Left cardiac atrium (tissue), 4 donors: ENCODE data around the gene GMPR. TPM values are rescaled to one million over a fixed set of nuclear protein-coding genes. Genes with fewer than 3 reads are reported as not detected.
A peak's percentile ranks its signal among the peaks of the same experiment; 100 is the strongest.
"Not testable (repeated sequence)": the region's sequence is repeated elsewhere in the genome, so short reads cannot be mapped to it uniquely, and the experiment has no call there.

ENCODE experiments used
- ATAC-seq, 2 donors: fragments of 200-7000 bp; cut with Tn5 transposase; one replicate each; pipeline ENCODE4 v1.9.1; 2020; ENCODE audit warnings: mild to moderate bottlenecking in 2 of 2, moderate library complexity in 2 of 2
- DNase-seq: peaks from one replicate; pipeline ENCODE4 v3.0.0-alpha.2; 2020
- intact Hi-C, 2 donors: fragments of 100-400 bp; cut with DNase I; formaldehyde crosslinking; loops; one replicate each; pipeline versions ENCODE4 v1.14.1 to v1.15.1; 2022 to 2023
- total RNA-seq, 2 donors: library from RNA; stranded (reverse); fragmentation: NEBNext Ultra II Directional; extraction: Animal tissue kit (Norgen Biotek cat#: 25700); gene quantifications; one replicate each; pipeline ENCODE4 v1.2.1, GENCODE V29; 2021
- donor health status: DM: no; HTN: yes; CAD: no.
- donor health status: DM: no; HTN: yes; CAD: no; lungs with severe emphysema.
- donor health status: DM: yes; HTN: yes; CAD: no.
- donor health status: Dilated cardiomyopathy.

Gene GMPR
- total RNA-seq, 2 donors from 2014 or later, result 58.8 to 65.2 TPM

DNA sequence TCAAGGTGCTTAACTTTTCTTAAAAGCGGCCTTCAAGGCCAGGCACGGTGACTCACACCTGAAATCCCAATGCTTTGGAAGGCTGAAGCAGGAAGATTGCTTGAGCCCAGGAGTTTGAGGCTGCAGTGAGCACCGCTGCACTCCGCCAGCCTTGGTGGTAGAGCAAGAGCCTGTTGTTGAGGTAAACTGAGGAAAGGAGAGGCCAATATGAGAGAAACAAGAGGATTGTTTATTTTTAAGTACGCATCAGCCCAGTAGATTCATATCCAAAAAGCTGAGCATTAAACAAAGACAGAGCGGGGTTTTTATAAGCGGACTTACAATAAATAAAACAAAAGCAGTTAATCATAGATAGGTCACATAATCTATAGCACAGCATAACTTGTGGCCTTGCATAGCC is 15.0 kb upstream of the GMPR start:
- intact Hi-C loops, result no loop called here
- no peak for DNase-seq
- no peak for ATAC-seq

DNA sequence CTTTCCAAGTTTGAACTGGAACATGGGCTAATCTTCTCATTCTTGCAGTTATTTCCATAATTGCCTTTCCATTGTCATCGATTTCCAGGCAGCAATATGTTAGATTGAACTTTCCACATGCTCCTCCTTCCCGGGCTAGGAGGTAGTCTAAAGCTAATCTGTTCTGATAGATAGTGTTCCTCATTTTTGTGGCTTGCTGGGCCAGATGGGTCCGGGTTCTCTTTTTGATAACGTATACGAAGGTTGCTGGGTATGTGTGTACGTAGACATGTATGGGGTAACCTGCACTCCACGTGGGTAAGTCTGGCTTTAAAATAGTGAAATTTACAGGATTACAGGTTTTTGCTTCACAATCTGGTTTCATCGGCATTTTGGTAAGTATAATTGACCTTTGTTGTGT is 14.0 kb upstream of the GMPR start:
- intact Hi-C loops, result no loop called here
- ATAC-seq (no peak), DNase-seq (no peak)

DNA sequence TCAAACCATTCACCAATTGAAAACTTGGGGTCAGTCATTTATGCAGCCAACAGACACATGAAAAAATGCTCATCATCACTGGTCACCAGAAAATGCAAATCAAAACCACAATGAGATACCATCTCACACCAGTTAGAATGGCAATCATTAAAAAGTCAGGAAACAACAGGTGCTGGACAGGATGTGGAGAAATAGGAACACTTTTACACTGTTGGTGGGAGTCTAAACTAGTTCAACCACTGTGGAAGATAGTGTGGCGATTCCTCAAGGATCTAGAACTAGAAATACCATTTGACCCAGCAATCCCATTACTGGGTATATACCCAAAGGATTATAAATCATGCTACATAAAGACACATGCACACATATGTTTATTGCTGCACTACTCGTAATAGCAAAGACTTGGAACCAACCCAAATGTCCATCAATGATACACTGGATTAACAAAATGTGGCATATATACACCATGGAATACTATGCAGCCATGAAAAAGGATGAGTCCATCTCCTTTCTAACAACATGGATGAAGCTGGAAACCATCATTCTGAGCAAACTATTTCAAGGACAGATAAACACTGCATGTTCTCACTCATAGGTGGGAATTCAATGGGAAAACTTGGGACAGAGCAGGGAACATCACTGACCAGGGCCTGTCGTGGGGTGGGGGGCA is 13.2 kb upstream of the GMPR start:
- ATAC-seq, DNase-seq, intact Hi-C loops: not testable (repeated sequence)

DNA sequence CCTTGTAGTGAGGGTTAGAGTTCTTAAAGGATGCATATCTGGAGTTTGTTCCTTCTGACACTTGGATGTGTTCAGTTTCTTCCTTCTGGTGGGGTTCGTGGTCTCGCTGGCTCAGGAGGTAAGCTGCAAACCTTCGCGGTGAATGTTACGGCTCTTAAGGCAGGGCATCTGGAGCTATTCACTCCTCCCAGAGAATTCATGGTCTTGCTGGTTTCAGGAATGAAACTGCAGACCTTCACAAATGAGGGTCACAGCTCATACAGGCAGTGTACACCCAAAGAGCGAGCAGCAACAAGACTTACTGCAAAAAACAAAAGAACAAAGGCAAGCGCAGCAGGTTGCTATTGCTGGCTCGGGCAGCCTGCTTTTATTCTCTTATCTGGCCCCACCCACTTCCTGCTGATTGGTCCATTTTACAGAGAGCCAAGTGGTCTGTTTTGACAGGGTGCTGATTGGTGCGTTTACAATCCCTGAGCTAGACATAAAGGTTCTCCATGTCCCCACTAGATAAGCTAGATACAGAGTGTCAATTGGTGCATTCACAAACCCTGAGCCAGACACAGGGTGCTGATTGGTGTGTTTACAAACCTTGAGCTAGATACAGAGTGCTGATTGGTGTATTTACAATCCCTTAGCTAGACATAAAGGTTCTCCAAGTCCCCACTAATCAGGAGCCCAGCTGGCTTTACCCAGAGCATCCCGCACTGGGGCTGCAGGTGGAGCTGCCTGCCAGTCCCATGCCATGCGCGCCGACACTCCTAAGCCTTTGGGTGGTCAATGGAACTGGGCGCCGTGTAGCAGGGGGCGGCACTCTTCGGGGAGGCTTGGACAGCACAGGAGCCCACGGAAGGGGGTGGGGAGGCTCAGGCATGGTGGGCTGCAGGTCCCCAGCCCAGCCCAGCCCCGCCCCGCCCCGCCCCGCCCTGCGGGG is 12.0 kb upstream of the GMPR start:
- intact Hi-C loops, ATAC-seq, DNase-seq: not testable (repeated sequence)

DNA sequence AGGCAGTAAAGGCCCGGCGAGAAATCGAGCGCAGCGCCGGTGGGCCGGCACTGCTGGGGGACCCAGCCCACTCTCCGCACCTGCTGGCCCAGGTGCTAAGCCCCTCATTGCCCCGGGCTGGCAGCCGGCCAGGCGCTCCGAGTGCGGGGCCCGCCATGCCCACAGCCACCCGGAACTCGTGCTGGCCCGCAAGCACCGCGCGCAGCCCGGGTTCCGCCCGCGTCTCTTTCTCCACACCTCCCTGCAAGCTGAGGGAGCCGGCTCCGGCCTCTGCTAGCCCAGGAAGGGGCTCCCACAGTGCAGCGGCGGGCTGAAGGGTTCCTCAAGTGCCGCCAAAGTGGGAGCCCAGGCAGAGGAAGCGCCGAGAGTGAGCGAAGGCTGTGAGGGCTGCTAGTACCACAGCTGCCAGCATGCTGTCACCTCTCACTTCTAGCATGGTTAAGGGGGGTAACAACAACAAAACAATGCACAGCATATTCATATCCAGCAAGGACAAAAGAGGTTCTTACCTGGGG is 11.3 kb upstream of the GMPR start:
- DNase-seq (no peak), ATAC-seq (no peak)
- intact Hi-C loops, result no loop called here

DNA sequence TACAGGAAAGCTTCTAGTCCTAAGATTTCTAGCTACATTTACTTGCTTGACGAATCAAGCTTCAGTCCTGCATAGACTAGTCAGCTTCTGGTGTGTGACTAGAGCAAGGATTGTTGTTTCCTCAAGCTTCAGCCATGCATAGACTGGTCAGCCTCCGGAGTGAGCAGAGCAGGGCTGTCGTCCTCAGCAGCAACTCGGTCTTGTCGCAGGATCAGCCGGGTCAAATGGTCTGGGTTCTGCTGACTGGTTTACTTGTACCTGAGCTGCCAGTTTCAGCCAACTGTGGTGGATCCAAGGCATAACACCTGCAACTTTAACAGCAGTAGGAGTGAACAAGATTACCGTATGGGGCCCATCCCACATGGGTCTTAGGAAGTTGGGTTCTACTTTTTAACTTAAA is 10.8 kb upstream of the GMPR start:
- intact Hi-C loops, result no loop called here
- no peak for ATAC-seq
- no peak for DNase-seq

DNA sequence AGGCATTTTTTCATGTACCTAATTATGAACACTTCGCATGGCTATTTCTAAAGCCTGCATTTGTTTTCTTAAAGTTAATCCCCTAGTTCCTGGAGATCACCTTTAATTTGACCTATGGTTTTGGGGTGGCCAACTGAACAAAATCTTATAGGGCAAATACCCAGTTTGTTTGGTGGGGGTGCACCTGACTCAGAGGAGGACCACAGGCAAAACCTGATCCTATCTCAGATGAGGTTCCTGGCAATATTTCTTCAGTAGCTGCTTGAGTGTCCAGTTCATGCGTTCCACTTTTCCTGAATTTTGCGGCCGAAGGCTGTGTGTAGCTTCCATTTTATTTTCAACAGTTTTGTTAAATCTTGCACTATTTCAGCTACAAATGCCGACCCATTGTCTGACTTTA is 10.3 kb upstream of the GMPR start:
- intact Hi-C loops, result no loop called here
- no peak for DNase-seq
- ATAC-seq, result no peak

DNA sequence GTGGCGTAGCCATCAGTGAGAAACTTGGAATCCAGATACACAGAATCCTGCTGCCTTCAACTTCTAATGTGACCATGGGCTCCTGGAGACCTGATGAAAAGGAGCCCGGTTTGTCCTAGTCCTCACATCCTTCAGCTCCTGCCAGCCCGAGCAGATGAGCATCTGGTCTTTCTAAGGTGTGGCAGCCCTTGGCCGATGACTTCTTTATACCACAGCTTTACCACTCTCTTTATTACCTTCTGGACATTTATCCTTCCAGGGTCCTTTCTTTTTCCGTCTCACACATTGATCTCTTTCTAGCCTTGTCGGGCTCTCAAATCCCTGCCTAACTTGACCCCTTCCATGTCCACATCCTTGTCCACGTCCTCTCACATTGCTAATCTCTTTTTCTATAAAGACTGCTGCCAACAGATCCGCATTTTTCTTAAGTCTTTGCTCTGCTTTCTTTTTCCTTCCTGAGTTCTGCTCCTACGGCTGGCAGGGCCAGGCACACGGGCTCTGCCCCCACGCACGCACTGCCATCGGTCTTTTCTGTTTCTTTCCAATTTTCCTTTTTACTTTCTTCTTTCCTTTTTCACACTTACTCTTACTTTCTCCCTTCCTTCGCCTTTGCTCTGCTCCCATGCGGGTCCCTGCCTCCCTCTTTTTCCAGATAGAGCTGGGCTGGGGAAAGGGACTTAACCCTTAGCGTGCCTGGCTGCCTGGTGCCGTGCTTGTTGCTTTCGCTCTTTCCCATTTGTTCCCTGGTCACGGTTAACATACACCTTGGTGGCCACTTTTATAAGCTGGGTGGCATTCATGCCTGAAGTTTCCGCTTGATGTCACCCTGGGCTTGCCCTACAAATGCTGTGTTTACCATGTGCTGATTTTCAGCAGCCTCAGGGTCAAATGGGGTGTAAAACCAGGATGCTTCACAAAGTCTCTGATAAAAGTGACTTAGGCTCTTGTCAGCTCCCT is 9.4 kb upstream of the GMPR start:
- peak; percentile 47 to 53 for ATAC-seq
- no peak for DNase-seq
- intact Hi-C loops, result no loop called here

DNA sequence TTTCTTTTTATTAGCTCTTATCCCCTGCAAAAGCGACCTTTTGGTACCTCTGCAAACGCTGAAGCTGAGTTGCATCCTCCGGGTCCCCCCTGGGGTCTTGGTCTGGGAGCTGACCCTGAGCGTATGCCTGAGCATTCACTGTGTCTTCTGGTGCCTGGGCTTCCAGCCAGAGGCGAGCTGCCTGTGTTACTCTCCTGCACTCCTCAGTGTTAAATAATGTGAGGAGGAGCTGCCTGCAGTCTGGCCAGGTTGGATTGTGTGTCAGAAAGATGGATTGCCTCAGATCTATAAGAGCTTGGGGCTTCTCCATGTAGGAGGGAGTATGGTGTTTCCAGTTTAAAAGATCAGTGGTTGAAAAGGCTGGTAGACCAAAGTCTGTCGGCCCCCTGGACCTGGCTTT is 8.7 kb upstream of the GMPR start:
- DNase-seq (no peak), ATAC-seq (peak; percentile 42 to 84)
- intact Hi-C loops, result no loop called here

DNA sequence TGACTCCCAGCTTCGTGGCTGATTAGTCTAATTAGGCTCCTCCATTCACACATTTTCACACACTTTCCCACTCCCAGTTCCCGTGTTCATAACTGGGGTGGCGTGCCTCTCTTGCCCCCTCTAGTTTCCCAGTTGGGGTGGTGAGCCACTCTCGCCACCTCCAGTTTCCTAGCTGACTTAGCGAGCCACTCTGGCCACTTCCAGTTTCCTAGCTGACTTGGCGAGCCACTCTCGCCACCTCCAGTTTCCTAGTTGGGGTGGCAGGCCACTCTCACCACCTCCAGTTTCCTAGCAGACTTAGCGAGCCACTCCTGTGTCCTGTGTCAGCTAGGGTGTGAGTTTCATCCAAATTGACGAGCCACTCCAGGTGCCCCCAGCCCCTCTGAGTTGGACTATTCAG is 7.4 kb upstream of the GMPR start:
- no peak for DNase-seq
- no peak for ATAC-seq
- intact Hi-C loops, result no loop called here

DNA sequence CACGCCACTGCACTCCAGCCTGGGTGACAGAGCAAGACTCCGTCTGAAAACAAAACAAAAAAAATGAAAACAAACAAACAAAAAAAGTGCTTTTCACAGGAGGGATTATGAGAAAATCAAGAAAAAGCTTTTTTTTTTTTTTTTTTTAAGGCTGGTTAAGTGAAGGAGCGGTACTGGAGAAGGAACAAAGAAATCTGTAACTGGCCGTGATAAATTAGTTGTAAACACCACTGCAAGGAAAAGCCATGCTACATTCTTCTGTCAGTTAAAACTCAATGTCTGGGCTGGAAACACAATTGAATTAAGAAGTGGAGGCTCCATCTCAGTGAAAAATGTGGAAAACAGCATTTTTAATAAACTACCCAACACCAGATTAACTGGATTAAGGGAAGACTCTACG is 6.3 kb upstream of the GMPR start:
- intact Hi-C loops, result no loop called here
- ATAC-seq (no peak), DNase-seq (no peak)

DNA sequence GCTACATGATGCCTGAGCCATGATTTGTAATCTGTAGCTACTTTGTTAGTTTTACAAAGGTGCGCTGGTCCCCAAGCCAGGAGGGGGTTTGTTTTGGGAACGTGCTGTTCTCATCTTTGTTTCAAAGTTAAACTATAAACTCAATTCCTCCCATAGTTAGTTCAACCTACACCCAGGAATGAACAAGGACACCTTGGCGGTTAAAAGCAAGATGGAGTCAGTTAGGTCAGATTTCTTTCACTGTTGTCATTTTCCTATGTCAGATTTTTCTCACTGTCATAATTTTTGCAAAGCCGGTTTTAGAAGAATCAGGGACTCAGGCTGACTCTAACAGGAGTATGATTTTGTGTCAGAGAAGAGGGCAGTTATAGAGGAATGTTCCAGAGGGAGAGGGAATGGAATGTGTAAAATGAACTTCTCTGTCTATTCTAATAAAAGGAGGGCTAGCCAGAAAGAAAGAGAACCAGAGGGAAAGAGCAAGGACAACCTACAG is 2.3 kb upstream of the GMPR start:
- intact Hi-C loops, result no loop called here
- no peak for ATAC-seq
- no peak for DNase-seq

DNA sequence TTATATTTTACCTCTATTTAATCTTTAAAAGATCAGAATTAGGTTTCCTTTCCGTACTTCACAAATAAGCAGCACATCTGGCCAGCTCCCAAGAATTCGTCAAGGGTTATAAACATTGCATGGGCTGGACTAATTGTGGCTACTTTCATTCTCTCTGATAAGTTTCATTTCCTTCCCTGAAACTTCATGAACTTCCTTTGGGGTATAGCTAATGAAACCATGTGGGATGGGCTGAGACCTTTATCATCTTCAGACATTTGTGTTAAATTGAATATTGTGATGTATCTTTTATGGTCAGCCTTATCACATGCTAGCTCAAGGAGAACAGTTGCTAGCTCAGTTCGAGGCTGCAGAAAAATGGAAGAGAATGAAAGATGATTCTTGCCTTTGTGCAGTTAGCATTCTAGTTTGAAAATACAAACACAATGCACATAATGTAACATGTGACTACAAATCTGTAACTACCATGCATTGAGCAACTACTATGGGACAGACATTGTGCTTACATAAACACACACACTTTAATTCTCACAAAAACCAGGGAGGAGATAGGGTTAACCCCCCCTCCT is 1.7 kb upstream of the GMPR start:
- peak; percentile 66 for DNase-seq
- intact Hi-C loops, result no loop called here

DNA sequence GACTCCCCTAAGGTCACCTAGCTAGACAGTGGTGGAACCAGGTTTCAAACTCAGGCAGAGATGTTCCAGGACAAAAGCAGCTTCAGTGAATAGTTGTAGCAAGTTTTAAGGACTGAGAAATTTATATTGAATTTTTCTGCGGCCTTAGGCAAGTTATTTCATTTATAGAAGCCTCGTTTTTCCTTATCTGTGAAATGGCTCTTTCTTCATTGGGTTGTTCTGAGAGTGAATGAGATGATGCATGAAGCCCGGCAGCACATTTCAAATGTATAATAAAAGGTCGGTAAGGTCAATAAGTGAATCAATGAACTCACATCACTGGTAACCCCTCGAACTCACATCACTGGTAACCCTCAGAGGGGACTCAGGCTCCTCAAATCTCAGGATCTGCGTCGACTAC is 1.1 kb upstream of the GMPR start:
- DNase-seq (no peak), ATAC-seq (no peak)
- intact Hi-C loops, result no loop called here

More for the DNA sequence above, 1.7 kb upstream of the GMPR start:
- no peak for ATAC-seq

DNA sequence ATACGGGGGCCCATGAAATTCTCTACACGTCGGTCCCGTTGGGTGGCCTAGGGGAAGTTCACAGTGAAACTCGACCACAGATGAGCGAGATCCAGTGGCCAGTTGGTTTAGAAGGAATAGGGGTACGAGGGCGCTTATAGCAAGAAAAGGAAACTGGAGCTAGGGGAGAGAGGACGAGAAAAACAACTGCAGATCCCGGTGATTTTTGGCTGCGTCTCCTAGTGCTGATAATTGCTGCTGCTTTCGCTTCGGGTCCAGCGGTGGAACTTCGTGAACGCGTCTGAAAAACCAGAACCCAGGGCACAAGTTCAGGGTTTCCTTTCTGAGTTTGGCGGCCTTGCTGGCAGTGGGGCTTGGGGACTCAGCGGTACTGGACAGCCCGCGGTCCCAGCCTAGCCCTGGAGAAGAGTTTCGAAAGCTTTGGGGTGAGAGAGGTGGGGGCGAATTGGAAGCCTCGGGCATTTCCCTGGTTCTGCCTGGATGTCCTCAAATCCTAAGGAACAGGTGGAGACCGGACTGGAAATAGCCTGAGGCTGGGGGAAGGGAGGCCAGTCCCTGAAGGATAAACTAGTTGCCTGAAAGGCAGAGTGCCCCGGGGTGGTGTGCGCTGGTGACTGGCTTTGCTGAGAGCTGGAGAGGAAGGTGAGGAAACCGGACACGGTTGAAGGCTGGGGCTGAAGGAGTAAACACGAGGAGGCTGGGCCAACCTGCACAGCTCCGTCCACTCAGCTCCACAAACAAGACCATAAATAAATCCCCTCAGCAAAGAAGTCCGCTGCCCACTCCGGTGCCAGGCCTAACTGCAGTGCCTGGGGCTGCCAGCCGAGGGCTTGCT is 793 bp downstream of the GMPR start:
- ATAC-seq (peak; percentile 72 to 77), DNase-seq (peak; percentile 37)
- intact Hi-C loops, result no loop called here

DNA sequence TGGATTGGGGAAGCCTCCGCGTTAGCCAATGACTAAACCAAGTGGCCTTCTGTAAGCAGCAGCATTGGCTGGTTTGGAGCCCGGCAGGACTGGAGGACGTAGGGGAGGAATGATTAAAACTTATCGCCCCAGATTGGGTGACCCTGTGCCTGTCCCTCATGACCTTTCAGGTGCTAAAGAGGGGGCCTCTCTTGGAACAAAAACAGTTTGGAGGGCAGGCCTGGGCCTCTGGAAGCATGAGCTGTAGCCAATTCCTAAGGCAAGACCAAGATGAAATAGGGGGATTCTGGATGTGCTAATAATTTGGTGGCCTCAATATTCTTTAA is 1.4 kb downstream of the GMPR start:
- DNase-seq (peak; percentile 79), ATAC-seq (no peak)
- intact Hi-C loops, result loop anchor here in 1 of 2 donors (5.0 kb wide), 1 partner anchor 38 kb away; no protein-coding TSS in a partner anchor

DNA sequence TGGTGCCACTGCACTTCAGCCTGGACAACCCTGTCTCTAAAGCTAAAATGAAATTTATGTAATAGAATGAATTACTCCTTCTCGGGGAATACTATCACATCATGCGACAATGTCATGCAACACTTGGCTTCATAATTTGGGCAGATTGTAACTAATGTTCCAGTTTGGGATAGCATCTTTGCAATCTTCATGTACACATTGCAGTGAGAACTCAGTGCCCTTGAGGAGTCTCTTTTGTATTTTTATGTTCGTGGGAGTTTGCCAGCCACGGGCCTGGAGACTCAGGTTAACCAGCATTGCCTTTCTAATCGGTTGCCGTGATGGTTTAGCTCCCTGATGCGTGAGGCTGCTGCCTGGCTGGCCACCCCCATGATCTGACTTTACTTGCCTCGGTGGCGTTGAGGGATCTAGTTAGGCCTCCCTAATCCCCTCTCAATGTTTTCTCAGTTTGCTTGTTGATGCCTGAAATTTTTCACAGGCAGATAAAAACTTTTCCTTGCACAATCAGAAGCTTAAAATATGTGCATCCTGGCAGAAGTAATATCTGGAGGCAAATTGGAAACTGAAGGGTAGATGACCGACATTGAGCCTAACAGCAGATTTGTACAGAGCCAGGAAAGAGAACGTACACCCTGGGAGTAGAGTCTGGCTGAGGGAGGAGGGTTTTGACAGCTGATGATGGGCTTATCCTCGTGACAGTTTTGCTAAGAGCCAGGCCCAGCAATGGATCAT is 2.4 kb downstream of the GMPR start:
- DNase-seq, result no peak
- peak in 1 of 2 donors; percentile 2 for ATAC-seq
- intact Hi-C loops, result loop anchor here in 1 of 2 donors (5.0 kb wide), 1 partner anchor 37 kb away; no protein-coding TSS in a partner anchor
